WERI-Rb-1 (cell line): ENCODE measurements around the gene SPOCK3.

ENCODE experiments used
- DNase-seq: peaks from one replicate; pipeline ENCODE4 v3.0.0-alpha.2; 2020
- H3K27ac ChIP-seq: fragments of 250-450 bp; sonication (Bioruptor Pico); 2 replicates; pipeline ENCODE4 v1.5.1; 2020; ENCODE audit warnings: mild to moderate bottlenecking, moderate library complexity
- H3K27me3 ChIP-seq: fragments of 250-450 bp; sonication (Bioruptor Pico); 2 replicates; pipeline ENCODE4 v1.5.1; 2021; ENCODE audit warnings: mild to moderate bottlenecking, low read depth, moderate library complexity; ENCODE audit not compliant: insufficient read depth, severe bottlenecking
- H3K36me3 ChIP-seq: fragments of 250-450 bp; sonication (Bioruptor Pico); 2 replicates; pipeline ENCODE4 v1.5.1; 2020; ENCODE audit warnings: mild to moderate bottlenecking, moderate library complexity
- H3K4me3 ChIP-seq: 2 replicates; pipeline ENCODE4 v1.5.1; 2011; ENCODE audit warnings: low read depth, mild to moderate bottlenecking, control low read depth, low read length
- H3K9me3 ChIP-seq: fragments of 250-450 bp; sonication (Bioruptor Pico); 2 replicates; pipeline ENCODE4 v1.5.1; 2021; ENCODE audit warnings: mild to moderate bottlenecking, moderate library complexity; ENCODE audit not compliant: severe bottlenecking
- TF ChIP-seq, protein P1 (sequence below): IDR thresholded peaks from 2 replicates; pipeline ENCODE4 v1.5.1; 2011; ENCODE audit warnings: low read depth, mild to moderate bottlenecking, control low read depth, inconsistent platforms, low read length

The SPOCK3 gene

DNA sequence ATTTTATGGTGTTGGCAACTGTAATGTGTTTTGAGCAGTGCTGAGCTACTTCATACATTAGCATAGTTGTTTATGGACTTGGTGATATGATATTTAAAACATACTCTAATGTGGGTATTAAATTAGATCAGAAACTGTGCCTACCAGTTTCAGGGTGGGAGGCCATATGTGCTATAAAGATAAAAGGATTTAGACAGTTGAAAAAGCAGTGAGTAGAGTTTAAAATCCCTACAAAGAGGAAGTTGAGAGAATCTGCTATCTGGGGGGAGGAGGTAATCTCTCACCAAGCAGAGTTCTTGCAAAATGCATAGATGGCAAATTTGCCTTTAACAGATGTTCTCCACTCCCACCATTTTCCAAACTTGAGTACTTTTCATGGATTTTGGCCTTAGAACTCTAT lies 154.5 kb downstream of the SPOCK3 start:
- Histone ChIP-seq H3K36me3 (no peaks in the 10 kb centered on the region), H3K9me3 (no peaks in the 10 kb centered on the region), H3K4me3 (no peak overlapping the region), H3K27ac (no peak overlapping the region), H3K27me3 (no peaks in the 10 kb centered on the region)
- TF ChIP-seq, protein P1, sequence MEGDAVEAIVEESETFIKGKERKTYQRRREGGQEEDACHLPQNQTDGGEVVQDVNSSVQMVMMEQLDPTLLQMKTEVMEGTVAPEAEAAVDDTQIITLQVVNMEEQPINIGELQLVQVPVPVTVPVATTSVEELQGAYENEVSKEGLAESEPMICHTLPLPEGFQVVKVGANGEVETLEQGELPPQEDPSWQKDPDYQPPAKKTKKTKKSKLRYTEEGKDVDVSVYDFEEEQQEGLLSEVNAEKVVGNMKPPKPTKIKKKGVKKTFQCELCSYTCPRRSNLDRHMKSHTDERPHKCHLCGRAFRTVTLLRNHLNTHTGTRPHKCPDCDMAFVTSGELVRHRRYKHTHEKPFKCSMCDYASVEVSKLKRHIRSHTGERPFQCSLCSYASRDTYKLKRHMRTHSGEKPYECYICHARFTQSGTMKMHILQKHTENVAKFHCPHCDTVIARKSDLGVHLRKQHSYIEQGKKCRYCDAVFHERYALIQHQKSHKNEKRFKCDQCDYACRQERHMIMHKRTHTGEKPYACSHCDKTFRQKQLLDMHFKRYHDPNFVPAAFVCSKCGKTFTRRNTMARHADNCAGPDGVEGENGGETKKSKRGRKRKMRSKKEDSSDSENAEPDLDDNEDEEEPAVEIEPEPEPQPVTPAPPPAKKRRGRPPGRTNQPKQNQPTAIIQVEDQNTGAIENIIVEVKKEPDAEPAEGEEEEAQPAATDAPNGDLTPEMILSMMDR: no peak
- no peak for DNase-seq

DNA sequence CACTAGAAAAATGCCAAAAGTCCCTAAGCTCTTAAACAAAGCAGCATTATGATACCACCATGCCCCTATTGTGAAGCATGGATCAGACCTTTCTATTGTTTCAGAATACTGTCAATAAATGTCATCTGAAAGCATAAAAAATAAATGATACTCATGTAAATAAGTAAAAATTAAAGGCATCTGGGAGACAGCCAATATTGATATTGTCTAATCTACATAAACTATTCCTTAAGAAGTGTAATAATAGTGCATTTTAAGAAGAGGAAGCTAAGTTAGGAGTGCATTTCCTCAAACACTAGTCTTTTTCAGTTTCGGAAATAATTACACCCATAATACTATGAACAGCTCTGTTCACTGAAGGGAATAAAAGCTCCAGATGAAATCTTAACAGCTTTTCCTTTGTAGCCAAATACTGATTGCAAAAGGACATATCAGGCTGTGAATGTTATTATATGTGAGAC lies 181.6 kb downstream of the SPOCK3 start:
- no peaks in the 10 kb centered on the region for H3K36me3 ChIP-seq

DNA sequence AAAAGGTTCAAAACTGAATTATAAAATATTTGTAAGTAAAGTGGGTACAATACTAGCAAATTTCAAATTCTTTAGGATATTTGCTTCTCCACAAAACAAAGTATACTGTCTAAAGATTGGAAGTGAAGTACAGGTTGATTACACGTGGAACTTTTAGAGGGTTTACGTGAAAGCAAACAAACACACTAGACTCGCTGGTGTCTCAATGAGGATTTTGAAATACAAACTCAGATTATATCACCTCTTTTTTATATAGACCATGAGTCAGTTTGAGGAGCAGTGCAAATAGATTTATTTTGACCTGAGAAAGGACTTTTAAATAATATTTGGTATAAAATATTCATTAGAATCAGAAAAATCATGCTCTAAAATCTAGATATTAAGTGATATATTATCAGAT lies 185.0 kb downstream of the SPOCK3 start:
- no peak overlapping the region for H3K27ac ChIP-seq
- H3K36me3 ChIP-seq: no peaks in the 10 kb centered on the region
- DNase-seq: no peak
- H3K4me3 ChIP-seq: no peak overlapping the region
- no peaks in the 10 kb centered on the region for H3K27me3 ChIP-seq
- TF ChIP-seq, protein P1: no peak
- H3K9me3 ChIP-seq: no peaks in the 10 kb centered on the region

More for the DNA sequence above, 181.6 kb downstream of the SPOCK3 start:
- Histone ChIP-seq H3K4me3 (no peak overlapping the region), H3K9me3 (peaks cover 3% of the 10 kb centered on the region), H3K27ac (no peak overlapping the region), H3K27me3 (no peaks in the 10 kb centered on the region)
- TF ChIP-seq, protein P1: no peak
- no peak for DNase-seq

DNA sequence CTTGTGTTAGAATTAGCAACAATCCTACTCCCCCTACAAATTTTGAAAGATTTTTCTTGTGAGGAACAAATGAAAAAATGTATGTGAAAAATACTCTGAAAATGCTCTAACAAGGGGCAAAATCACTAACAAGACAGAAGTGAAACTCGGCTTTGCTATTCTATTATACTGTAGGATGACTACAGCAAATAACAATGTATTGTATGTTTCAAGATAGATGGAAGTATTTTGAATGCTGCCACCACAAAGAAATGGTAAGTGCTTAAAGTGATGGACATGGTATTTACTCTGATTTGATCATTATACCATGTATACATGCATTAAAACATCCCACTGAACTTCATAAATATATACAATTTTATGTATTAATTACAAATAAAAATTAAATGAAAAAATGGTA lies 192.8 kb downstream of the SPOCK3 start:
- no peak overlapping the region for H3K4me3 ChIP-seq
- H3K27me3 ChIP-seq: no peaks in the 10 kb centered on the region
- H3K27ac ChIP-seq: no peak overlapping the region
- H3K9me3 ChIP-seq: no peaks in the 10 kb centered on the region
- DNase-seq: no peak
- TF ChIP-seq, protein P1: no peak
- H3K36me3 ChIP-seq: no peaks in the 10 kb centered on the region

DNA sequence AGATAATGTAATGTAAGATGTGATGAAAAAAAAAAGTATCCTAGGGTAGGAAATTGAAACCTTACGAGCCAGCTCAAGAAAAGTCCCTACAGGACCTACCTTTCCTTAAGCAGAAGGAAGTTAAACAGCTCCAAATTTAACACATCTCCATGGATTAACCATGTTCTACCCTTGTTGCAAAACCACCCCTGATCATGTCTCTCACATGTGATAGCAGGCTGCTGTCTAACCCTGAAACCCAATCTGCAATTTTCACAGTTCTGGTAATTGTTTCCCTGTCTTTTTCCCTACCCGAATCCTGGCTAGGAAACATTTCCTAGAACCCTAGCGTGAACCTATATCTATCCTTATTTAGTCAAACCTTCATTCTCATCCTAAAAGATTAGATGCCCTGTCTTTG lies 198.9 kb downstream of the SPOCK3 start:
- no peaks in the 10 kb centered on the region for H3K36me3 ChIP-seq
- no peaks in the 10 kb centered on the region for H3K9me3 ChIP-seq
- H3K27ac ChIP-seq: no peak overlapping the region
- H3K27me3 ChIP-seq: no peaks in the 10 kb centered on the region
- H3K4me3 ChIP-seq: no peak overlapping the region
- DNase-seq: no peak
- TF ChIP-seq, protein P1: no peak

DNA sequence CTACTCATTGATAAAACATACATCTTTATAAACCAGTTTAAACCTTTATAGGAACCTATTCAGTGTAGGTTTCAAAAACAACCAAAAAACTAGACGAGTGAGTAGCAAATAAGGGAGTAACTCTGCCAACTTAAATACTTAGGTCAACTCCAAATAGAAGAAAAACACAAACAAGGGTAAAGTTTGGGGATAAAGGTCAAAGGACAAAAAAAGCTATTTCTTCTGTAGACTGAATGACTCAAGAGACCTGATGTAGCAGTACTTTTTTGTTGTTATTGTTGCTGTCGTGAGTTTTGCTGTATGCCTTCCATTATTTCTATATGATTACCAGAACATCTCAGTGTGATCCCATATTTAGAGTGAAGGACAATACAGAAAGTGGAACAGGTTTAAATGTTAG lies 199.3 kb downstream of the SPOCK3 start:
- Histone ChIP-seq H3K36me3 (no peaks in the 10 kb centered on the region), H3K27ac (no peak overlapping the region), H3K27me3 (no peaks in the 10 kb centered on the region), H3K4me3 (no peak overlapping the region), H3K9me3 (no peaks in the 10 kb centered on the region)
- DNase-seq: no peak
- TF ChIP-seq, protein P1: no peak
